ENCODE measurements around the gene OSBPL2.

OSBPL2 gene

DNA sequence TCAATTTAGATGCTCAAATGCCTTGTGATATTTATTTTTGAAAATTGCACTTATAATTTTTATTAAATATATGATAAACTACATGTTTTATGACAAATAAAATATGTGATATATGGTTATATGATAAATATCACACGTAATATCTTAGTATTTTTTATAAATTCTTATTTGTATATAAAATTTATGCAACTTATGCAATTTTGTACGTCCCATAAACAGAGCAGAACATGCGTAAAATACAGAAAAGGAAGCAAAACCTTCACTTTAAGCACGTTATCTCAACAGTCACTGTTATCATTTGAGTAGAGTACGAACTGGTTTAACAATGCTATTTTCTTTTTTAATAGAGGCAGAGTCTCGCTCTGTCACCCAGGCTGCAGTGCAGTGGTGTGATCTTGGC lies 48.8 kb downstream of the OSBPL2 start:
- no peak for DNase-seq

DNA sequence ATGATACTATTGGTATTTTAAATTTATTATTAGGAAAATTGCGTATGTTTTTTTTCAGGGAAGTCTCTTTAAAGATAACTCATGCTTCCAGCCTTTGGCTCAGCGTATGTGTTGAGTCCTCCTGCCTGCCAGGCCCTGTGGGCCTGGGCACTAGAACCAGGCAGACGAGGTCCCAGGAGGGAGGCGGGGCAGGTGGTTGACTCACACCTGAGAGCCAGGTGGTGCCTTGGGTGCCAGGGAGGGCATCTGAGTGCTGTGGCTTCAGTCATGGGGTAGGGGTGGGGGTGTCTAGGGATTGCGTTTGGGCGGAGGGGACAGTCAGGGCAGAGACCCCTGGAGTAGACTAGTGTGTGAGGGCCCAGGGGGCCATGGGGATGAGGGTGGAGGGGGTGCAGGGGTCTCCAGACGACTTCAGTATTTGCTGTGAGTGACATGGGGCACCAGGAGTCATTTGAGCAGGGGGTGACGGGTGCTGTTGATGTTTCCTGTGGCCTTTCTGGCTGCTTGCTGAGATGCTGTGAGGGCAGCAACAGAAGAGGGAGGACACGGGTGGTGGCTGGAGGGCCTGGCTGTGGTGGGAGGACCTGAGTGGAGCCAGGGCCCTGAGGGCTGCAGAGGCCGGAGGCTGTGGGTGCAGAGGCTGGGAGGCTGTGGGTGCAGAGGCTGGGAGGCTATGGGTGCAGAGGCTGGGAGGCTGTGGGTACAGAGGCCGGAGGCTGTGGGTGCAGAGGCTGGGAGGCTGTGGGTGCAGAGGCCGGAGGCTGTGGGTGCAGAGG lies 49.6 kb downstream of the OSBPL2 start:
- DNase-seq, result peak in 1 of 3 experiments; percentile 43

DNA sequence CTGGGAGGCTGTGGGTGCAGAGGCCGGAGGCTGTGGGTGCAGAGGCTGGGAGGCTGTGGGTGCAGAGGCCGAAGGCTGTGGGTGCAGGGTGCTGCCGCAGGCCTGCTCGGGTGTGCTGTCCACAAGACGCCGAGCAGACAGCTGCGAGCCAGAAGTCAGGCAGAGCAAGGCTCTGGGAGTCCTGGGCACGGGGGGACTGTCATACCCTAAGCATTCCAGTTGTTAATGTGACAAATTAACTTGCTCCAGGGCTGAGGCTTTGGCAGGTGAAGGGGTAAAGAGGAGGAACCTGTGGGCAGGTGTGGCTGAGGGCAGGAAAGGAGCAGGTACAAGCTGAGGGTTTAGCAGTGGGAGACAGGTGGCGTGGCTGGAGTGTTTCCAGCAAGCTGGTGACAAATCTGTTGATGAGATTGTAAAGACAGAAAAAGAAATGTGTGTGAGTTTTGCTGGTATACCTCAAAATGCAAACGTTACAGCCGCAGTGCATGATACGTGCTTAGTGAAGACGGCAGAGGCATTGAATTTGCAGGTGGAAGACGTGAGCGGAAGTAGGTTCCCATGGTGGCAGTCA lies 50.3 kb downstream of the OSBPL2 start:
- DNase-seq, result peak in 1 of 3 experiments; percentile 73

DNA sequence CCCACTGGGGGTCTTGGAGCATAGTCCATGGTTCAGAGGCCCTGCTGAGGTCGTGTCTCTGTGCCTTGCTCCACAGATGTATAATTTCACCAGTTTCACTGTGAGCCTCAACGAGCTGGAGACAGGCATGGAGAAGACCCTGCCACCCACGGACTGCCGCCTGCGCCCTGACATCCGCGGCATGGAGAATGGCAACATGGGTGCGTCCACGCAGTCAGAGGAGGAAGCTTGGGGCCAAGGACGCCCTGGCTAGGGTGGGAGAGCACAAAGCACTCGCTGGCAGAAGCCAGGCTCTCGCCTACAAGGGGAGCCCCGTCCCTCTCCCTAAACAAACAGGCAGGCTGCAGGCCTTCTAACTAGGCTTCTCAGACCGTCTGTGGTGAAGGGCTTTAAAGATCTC lies 50.8 kb downstream of the OSBPL2 start:
- DNase-seq, result no peak

- no peak for DNase-seq
Observed at GRCh38 chr20:62289898-62290297, 51.6 kb downstream of the OSBPL2 start.

- no peak for DNase-seq
Observed at GRCh38 chr20:62291251-62292066, 53.1 kb downstream of the OSBPL2 start.

- DNase-seq, result no peak
Observed at GRCh38 chr20:62292108-62292507, 53.8 kb downstream of the OSBPL2 start.

DNA sequence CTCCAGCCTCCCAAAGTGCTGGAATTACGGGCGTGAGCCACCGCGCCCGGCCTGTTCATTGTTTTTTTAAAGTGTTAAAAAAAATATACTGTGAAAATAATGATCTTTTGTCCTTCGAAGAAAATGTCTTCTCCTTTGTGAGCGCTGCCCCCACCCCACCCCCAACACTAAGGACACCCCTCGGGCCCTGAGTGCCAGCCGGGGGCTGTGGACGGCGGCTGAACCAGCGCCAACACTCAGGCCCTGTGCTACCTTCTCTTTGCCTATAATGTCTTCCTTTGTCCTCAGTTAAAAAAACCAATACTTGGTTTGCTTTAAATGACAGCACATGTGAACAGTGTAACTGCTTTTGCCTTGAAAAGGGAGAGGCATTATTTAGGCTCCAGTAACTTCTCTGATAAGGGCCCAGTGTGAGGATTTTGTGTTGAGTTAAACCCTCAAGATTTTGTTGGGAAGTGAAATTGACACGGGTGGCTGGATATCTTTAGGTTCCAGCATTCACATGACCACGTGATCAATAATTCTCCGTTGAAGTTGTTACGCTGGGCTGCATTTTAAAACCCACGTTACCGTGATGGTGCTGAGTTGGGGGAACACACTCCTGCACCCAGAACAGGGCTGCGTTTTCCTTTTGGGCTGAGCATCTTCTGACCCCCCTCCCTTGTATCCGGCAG lies 54.9 kb downstream of the OSBPL2 start:
- DNase-seq, result peak in 1 of 3 experiments; percentile 69

- DNase-seq, result no peak
Observed at GRCh38 chr20:62293946-62294345, 55.6 kb downstream of the OSBPL2 start.

- DNase-seq, result peak in 1 of 3 experiments; percentile 38
Observed at GRCh38 chr20:62294516-62294915, 56.2 kb downstream of the OSBPL2 start.

DNA sequence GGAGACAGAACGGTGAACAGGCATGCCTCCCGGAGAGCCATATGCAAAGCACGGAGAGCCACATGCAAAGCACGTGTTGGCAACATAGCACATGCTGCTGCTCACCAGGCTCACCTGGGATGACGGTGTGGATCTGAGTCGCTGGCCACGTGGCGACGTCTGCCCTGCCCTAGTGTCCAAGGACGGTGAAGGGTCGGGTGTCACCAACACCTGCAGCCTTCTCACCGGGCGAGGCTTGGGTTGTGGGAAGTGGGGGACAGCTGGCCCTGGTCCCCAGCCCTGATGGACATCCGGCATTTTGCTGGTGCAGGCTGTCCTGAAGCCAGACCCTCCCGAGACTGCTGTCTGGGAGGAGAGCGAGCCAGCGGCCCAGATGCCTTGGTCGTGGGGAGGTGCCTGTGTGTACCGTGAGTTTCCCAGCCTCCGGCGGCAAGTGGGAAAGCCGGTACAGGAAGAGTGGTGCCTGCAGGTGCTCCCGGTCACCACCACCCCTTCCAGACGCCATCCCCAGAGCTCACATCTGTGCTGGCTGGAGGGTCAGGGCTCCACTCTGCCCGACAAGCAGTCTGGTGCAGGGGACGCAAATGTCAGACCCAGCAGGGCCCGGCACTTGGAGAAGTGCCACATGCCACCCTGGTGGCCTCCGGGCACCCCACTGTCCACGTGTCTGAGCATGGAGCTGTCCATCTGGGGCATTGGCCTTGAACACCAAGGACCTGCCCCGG lies 58.6 kb downstream of the OSBPL2 start:
- no peak for DNase-seq

DNA sequence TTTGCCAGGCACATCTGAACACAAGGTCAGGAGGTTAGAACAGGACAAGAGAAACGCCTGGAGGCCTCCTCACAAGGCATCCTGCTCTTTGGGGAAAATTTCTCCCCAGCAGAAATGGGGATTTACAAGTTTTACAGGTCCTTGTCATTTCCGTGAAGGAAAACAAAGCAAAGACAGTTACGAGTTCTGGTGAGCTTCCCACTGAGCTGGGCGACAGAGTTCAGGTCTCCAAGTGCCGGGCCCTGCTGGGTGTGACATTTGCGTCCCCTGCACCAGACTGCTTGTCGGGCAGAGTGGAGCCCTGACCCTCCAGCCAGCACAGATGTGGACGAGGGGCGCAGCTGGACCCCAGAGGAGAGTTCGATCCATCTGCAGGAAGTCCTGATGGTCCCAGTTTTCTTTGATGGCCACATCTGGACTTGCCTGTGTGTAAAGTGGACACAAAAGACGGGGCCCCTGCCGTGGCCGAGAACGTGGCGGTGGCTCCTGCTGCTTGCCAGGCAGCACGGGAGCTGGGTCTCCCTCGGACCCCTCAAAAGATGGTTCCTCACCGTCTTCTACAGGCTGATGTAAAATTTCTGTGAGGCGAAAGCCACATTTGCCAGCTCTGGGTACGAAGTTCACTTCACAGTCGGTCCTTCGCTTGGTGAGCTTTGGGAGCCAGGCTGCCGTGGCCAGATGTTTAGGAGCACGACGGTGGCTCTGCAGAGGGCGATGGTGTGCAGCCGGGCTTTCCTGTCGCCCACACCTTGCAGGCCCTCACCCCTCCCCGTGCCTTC lies 59.3 kb downstream of the OSBPL2 start:
- DNase-seq, result peak in 1 of 3 experiments; percentile 47

GRCh38 chr20:62298577-62299249 lies 60.4 kb downstream of the OSBPL2 start:
- DNase-seq, result no peak

DNA sequence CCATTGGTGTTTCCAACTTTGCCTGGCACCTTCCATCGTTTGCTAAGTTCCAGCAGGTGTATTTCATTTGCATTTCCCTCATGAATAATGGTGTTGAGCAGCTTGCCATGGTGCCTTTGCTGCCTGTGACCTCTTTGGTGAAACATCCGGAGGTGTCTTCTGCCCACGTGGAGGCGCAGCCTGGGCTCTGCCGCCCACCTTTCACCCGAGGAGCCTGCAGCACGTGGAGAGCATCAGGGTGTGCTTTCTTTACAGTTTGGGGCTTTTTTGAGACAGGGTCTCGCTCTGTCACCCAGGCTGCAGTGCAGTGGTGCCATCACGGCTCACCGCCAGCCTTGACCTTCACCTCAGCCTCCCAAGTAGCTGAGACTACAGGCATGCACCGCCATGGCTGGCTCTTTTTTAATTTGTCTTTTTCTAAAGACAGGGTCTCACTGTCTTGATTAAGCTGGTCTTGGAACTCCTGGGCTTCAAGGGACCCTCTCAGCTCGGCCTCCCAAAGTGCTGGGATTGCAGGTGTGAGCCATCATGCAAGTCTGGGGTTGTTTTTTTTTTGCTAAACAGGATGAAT lies 61.4 kb downstream of the OSBPL2 start:
- no peak for DNase-seq

GRCh38 chr20:62300319-62300718 lies 62.0 kb downstream of the OSBPL2 start:
- DNase-seq, result no peak

DNA sequence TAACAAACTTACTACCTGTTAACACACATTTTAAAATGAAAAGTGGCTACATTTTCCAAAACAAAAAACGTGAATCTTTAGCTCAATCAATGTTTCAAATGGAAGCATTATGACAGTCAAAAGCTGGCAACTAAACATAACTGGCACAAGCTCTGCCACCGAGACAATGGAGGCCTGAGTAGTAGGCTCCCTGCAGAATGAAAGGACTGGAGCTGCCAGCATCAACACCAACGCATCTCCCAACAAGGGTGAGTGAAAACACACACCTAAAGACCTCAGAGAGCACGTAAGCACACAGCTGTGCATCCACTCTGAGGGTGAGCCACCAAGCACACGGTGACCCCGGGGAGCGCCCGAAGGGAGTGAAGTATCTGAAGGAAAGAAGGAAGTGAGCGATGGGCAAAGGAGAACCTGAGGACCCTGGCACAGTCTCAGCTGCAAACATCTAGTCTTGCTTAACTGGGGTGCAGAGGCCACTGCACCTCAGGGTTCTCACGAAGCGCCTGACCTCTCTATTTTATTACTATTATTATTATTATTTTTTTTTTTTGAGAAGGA lies 62.9 kb downstream of the OSBPL2 start:
- no peak for DNase-seq

- DNase-seq, result peak; percentile 85 to 95 (median 90)
Observed at GRCh38 chr20:62301773-62302340, 63.5 kb downstream of the OSBPL2 start.

GRCh38 chr20:62302341-62303061 lies 64.2 kb downstream of the OSBPL2 start, which contains the start of gene ADRM1:
Gene ADRM1, plus strand, starts transcription at chr20:62302997. Its CDS starts 572 bp downstream, at chr20:62303569.
- peak; percentile 98 to 99 (median 99) for DNase-seq

DNA sequence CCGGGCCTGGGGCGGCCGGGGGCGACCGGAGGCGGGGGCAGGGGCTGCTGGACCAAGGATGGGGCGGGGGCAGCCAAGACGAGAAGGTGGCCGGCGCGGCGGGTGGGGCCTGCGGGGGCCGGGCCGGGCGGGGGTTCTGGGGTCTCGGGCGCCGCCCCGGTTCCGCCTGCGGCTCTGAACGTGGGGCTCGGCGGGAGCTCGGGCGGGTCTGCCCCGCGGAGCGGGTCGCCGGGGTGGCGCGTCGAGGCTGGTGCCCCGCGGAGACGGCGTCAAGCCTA lies 64.7 kb downstream of the OSBPL2 start:
- no peak for DNase-seq

Measured in NCI-H1417 (cell line).